Measurements from ENCODE around the gene HHIPL1.

DNA sequence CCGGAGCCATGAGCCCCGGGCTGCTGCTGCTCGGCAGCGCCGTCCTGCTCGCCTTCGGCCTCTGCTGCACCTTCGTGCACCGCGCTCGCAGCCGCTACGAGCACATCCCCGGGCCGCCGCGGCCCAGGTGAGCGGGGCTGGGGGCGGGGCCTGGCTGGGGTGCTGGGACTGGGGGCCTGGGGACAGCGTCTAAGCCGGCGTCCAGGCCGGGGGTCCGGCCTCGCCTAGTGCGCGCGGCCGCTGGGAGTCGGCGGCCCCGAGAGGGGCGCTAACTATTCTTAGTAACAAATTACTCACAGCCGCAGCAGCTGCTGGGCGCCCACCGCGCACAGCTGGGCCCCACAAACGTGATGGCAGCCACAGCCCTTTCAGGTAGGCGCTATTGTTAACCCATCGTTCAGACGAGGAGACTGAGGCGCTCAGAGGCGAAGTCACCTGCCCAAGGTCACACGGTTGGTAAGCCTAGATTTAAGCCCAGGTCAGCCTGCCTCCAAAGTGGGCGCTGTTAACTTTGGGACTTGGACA, 39.5 kb downstream of the HHIPL1 start:
- TF ChIP-seq, protein P1, sequence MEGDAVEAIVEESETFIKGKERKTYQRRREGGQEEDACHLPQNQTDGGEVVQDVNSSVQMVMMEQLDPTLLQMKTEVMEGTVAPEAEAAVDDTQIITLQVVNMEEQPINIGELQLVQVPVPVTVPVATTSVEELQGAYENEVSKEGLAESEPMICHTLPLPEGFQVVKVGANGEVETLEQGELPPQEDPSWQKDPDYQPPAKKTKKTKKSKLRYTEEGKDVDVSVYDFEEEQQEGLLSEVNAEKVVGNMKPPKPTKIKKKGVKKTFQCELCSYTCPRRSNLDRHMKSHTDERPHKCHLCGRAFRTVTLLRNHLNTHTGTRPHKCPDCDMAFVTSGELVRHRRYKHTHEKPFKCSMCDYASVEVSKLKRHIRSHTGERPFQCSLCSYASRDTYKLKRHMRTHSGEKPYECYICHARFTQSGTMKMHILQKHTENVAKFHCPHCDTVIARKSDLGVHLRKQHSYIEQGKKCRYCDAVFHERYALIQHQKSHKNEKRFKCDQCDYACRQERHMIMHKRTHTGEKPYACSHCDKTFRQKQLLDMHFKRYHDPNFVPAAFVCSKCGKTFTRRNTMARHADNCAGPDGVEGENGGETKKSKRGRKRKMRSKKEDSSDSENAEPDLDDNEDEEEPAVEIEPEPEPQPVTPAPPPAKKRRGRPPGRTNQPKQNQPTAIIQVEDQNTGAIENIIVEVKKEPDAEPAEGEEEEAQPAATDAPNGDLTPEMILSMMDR (IDR thresholded peaks at IDR 0.05; ENCODE audit: insufficient read depth, low read length), result no peak
- TF ChIP-seq SPI1 (IDR thresholded peaks at IDR 0.05; ENCODE audit: borderline replicate concordance, low read depth) (no peak), POLR2AphosphoS5 (IDR thresholded peaks at IDR 0.05; ENCODE audit: low read depth) (no peak)
